ENCODE results near the gene MYL6. TPM values are rescaled to one million over a fixed set of nuclear protein-coding genes. Genes with fewer than 3 reads are reported as not detected.
A peak's percentile ranks its signal among the peaks of the same experiment; 100 is the strongest.

Gene MYL6
- total and polyA plus RNA-seq, 2 donors = 2,051 to 2,137 TPM

DNA sequence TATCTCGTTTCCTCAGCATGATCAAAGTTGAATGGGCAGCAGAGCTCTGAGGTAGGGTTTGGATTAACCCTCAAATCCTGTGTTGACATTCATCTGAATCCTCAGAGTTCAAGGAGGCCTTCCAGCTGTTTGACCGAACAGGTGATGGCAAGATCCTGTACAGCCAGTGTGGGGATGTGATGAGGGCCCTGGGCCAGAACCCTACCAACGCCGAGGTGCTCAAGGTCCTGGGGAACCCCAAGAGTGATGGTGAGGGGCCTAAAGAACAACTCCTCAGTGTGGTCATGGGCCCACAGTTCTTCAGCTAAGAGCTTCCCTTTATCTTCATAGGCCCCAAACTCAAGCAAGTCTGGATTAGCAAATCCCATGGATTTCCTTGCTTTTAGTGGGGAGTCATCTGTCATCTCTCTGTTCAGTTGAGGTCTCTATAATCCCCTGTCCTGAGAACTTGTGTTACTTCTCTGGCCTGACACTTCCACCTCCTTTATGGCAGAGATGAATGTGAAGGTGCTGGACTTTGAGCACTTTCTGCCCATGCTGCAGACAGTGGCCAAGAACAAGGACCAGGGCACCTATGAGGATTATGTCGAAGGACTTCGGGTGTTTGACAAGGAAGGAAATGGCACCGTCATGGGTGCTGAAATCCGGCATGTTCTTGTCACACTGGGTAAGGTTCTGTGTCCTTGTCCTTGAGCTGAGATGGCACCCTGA is 1.5 kb downstream of the MYL6 start:
- WGBS = 78% methylated on average over 8 of the region's 8 CpGs
- Histone ChIP-seq H3K9me3 (ENCODE audit: control insufficient read depth in 2 of 2, insufficient read depth in 1 of 2, low read length in 1 of 2) (no peaks in the 10 kb centered on the region), H3K36me3 (ENCODE audit: control insufficient read depth in 2 of 2, insufficient read depth in 2 of 2, low read length in 1 of 2) (peaks cover 54 to 63% of the 10 kb centered on the region in 2 donors), H3K27me3 (ENCODE audit: control insufficient read depth in 2 of 2, insufficient read depth in 1 of 2, low read length in 1 of 2) (no peaks in the 10 kb centered on the region), H3K4me3 (ENCODE audit: low read length in 2 of 2) (peak overlapping the region; percentile 62 to 88), H3K4me1 (ENCODE audit: control insufficient read depth in 2 of 2, insufficient read depth in 2 of 2, low read length in 2 of 2) (peaks cover 26 to 42% of the 10 kb centered on the region in 2 donors), H3K27ac (ENCODE audit: low read depth in 1 of 2, low read length in 1 of 2) (peak overlapping the region; percentile 91 to 92)
- no peak for DNase-seq (ENCODE audit: low read depth in 6 of 9, low spot score in 9 of 9)

DNA sequence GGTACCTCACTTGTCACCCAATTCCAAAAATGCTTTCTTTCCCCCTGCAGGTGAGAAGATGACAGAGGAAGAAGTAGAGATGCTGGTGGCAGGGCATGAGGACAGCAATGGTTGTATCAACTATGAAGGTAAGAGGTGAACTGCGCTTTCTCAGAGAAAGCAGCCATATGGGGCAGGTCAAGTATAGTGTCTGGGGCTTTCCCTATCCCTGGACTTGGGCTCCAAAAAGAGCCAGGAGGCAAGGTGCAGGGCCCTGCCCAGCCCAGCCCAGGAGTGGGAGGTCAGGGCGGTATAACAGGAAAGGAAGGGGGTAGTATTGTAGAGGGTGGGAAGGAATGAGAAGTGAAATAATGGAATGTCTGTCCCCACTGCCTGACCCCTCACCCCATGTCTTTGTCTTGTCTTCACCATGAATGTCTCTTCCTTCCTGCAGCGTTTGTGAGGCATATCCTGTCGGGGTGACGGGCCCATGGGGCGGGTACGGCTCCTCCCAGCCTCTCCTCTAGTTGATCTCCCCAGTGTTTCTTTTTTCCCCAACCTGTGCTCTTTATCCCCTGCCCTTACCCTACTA is 2.1 kb downstream of the MYL6 start:
- no peaks in the 10 kb centered on the region for H3K9me3 ChIP-seq (ENCODE audit: control insufficient read depth in 2 of 2, insufficient read depth in 1 of 2, low read length in 1 of 2)
- H3K36me3 ChIP-seq (ENCODE audit: control insufficient read depth in 2 of 2, insufficient read depth in 2 of 2, low read length in 1 of 2) = peaks cover 59 to 64% of the 10 kb centered on the region in 2 donors
- peak overlapping the region; percentile 91 to 92 for H3K27ac ChIP-seq (ENCODE audit: low read depth in 1 of 2, low read length in 1 of 2)
- peak overlapping the region; percentile 62 to 88 for H3K4me3 ChIP-seq (ENCODE audit: low read length in 2 of 2)
- H3K27me3 ChIP-seq (ENCODE audit: control insufficient read depth in 2 of 2, insufficient read depth in 1 of 2, low read length in 1 of 2) = no peaks in the 10 kb centered on the region
- H3K4me1 ChIP-seq (ENCODE audit: control insufficient read depth in 2 of 2, insufficient read depth in 2 of 2, low read length in 2 of 2) = peaks cover 26 to 41% of the 10 kb centered on the region in 2 donors
- peak in 4 of 9 donors; percentile 38 to 66 (median 48) for DNase-seq (ENCODE audit: low read depth in 6 of 9, low spot score in 9 of 9)
- WGBS = 46% methylated on average over 7 of the region's 7 CpGs

DNA sequence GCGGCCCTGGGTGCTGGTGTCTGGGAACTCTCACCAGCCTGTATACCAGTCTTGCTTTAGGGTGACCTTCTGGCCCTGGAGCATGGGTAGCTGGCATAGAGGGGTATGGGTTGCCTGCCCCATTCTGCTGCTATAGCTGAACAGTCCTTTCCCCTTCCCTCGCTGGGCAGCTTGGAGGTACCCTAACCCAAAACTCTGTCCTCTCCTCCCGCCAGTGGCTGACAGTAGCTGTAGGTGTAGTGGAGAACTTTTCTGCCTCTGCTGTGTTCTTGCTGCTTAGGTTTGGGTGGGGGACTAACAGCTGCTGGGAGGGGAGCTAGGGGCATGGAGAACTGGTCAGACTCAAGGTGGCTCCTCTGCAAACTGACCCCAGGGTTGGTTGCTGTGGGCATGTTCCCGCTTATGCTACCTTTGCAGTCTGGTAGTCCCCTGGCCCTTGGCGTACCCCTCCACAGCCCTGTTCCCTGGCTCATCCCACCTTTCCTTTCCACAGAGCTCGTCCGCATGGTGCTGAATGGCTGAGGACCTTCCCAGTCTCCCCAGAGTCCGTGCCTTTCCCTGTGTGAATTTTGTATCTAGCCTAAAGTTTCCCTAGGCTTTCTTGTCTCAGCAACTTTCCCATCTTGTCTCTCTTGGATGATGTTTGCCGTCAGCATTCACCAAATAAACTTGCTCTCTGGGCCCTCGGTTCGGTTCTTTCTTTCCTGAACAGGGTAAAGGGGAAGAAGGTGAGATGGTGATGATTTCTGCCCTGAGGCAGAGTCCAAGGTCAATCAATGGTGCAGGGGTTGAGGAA is 2.9 kb downstream of the MYL6 start:
- WGBS = 95% methylated on average over 11 of the region's 11 CpGs
- no peak for DNase-seq (ENCODE audit: low read depth in 6 of 9, low spot score in 9 of 9)
- peaks cover 60 to 68% of the 10 kb centered on the region in 2 donors for H3K36me3 ChIP-seq (ENCODE audit: control insufficient read depth in 2 of 2, insufficient read depth in 2 of 2, low read length in 1 of 2)
- H3K4me3 ChIP-seq (ENCODE audit: low read length in 2 of 2) = peak overlapping the region; percentile 62 to 88
- H3K27ac ChIP-seq (ENCODE audit: low read depth in 1 of 2, low read length in 1 of 2) = peak overlapping the region; percentile 91 to 92
- no peaks in the 10 kb centered on the region for H3K9me3 ChIP-seq (ENCODE audit: control insufficient read depth in 2 of 2, insufficient read depth in 1 of 2, low read length in 1 of 2)
- H3K4me1 ChIP-seq (ENCODE audit: control insufficient read depth in 2 of 2, insufficient read depth in 2 of 2, low read length in 2 of 2) = peaks cover 26 to 41% of the 10 kb centered on the region in 2 donors
- H3K27me3 ChIP-seq (ENCODE audit: control insufficient read depth in 2 of 2, insufficient read depth in 1 of 2, low read length in 1 of 2) = no peaks in the 10 kb centered on the region

- H3K4me3 ChIP-seq (ENCODE audit: low read length in 2 of 2) = no peak overlapping the region
- peak overlapping the region; percentile 32 to 46 for H3K27ac ChIP-seq (ENCODE audit: low read depth in 1 of 2, low read length in 1 of 2)
- WGBS = 93% methylated on average over 10 of the region's 10 CpGs
- no peak for DNase-seq (ENCODE audit: low read depth in 6 of 9, low spot score in 9 of 9)
- peaks cover 63 to 73% of the 10 kb centered on the region in 2 donors for H3K36me3 ChIP-seq (ENCODE audit: control insufficient read depth in 2 of 2, insufficient read depth in 2 of 2, low read length in 1 of 2)
- H3K27me3 ChIP-seq (ENCODE audit: control insufficient read depth in 2 of 2, insufficient read depth in 1 of 2, low read length in 1 of 2) = no peaks in the 10 kb centered on the region
- peaks cover 26 to 41% of the 10 kb centered on the region in 2 donors for H3K4me1 ChIP-seq (ENCODE audit: control insufficient read depth in 2 of 2, insufficient read depth in 2 of 2, low read length in 2 of 2)
- H3K9me3 ChIP-seq (ENCODE audit: control insufficient read depth in 2 of 2, insufficient read depth in 1 of 2, low read length in 1 of 2) = no peaks in the 10 kb centered on the region
These were observed 3.7 kb downstream of the MYL6 start for GRCh38 chr12:56161690-56162351.

DNA sequence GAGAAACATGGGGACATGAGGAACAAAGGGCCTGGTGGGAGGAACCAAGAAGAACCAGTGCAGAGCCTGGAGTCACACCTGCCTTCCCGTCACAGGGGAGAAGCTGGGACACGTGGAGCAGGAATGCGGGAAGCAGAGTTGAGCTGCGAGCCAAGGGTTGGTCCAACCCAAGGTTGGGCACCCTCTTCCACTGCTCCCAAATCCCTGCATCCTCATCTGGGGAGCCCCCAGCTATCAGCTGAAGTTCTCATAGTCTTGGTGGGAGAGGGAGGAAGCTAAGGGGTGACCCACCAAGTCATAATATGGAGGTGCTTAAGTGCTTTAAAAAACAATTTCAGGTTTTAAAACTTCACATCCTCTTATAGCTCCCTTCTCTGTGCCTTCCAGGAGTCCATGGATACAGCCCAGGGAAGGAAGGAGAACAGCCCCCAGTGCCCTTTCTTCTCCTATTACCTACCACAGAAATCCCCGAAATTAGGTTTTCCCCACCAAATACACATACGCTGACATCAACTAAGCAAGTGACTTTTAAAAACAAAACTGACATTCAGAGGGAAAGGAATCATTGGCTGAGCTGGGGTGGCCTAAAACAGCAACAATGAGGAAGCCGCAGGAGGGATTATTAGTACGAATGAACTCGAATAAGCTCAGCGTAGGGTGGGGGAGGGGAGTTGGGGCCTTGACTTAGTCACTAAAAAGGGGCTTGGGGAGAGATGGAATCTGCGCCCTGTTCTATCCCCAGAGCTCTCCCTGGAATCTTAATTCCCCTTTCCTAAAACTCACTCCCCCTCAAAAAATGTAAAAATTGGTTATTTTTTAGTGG is 4.5 kb downstream of the MYL6 start:
- 96% methylated on average over 11 of the region's 11 CpGs for WGBS
- DNase-seq (ENCODE audit: low read depth in 6 of 9, low spot score in 9 of 9) = no peak
- H3K36me3 ChIP-seq (ENCODE audit: control insufficient read depth in 2 of 2, insufficient read depth in 2 of 2, low read length in 1 of 2) = peaks cover 71 to 78% of the 10 kb centered on the region in 2 donors
- no peaks in the 10 kb centered on the region for H3K27me3 ChIP-seq (ENCODE audit: control insufficient read depth in 2 of 2, insufficient read depth in 1 of 2, low read length in 1 of 2)
- H3K4me1 ChIP-seq (ENCODE audit: control insufficient read depth in 2 of 2, insufficient read depth in 2 of 2, low read length in 2 of 2) = peaks cover 22 to 32% of the 10 kb centered on the region in 2 donors
- no peak overlapping the region for H3K4me3 ChIP-seq (ENCODE audit: low read length in 2 of 2)
- no peaks in the 10 kb centered on the region for H3K9me3 ChIP-seq (ENCODE audit: control insufficient read depth in 2 of 2, insufficient read depth in 1 of 2, low read length in 1 of 2)
- H3K27ac ChIP-seq (ENCODE audit: low read depth in 1 of 2, low read length in 1 of 2) = peak overlapping the region in 1 of 2 donors; percentile 38

GRCh38 chr12:56163533-56164344 is 5.6 kb downstream of the MYL6 start:
- Histone ChIP-seq H3K4me1 (ENCODE audit: control insufficient read depth in 2 of 2, insufficient read depth in 2 of 2, low read length in 2 of 2) (peaks cover 22 to 30% of the 10 kb centered on the region in 2 donors), H3K9me3 (ENCODE audit: control insufficient read depth in 2 of 2, insufficient read depth in 1 of 2, low read length in 1 of 2) (no peaks in the 10 kb centered on the region), H3K4me3 (ENCODE audit: low read length in 2 of 2) (no peak overlapping the region), H3K36me3 (ENCODE audit: control insufficient read depth in 2 of 2, insufficient read depth in 2 of 2, low read length in 1 of 2) (peaks cover 77 to 89% of the 10 kb centered on the region in 2 donors), H3K27ac (ENCODE audit: low read depth in 1 of 2, low read length in 1 of 2) (peak overlapping the region in 1 of 2 donors; percentile 20), H3K27me3 (ENCODE audit: control insufficient read depth in 2 of 2, insufficient read depth in 1 of 2, low read length in 1 of 2) (no peaks in the 10 kb centered on the region)
- no peak for DNase-seq (ENCODE audit: low read depth in 6 of 9, low spot score in 9 of 9)
- 98% methylated on average over 11 of the region's 11 CpGs for WGBS

DNA sequence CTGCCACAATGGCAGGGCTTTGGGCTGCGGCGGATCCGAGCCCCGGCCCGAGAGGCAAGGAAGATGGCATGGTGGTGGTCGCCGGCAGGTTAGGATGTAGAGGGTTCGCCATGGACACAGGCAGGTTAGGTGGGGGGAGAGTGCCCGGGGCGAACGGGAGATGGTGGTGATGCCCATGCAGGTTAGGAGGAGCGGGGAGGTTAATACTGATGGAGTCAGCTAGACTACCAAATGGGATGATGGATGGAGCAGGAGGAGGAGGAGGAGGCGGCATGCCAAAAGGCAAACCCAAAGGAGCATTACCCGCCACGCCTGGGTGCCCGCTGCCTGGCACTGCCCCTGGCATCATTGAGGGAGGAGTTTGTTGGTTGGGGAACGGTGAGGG is 6.2 kb downstream of the MYL6 start:
- Histone ChIP-seq H3K9me3 (ENCODE audit: control insufficient read depth in 2 of 2, insufficient read depth in 1 of 2, low read length in 1 of 2) (no peaks in the 10 kb centered on the region), H3K4me3 (ENCODE audit: low read length in 2 of 2) (no peak overlapping the region), H3K27me3 (ENCODE audit: control insufficient read depth in 2 of 2, insufficient read depth in 1 of 2, low read length in 1 of 2) (no peaks in the 10 kb centered on the region), H3K4me1 (ENCODE audit: control insufficient read depth in 2 of 2, insufficient read depth in 2 of 2, low read length in 2 of 2) (peaks cover 20 to 25% of the 10 kb centered on the region in 2 donors), H3K36me3 (ENCODE audit: control insufficient read depth in 2 of 2, insufficient read depth in 2 of 2, low read length in 1 of 2) (peaks cover 83 to 94% of the 10 kb centered on the region in 2 donors), H3K27ac (ENCODE audit: low read depth in 1 of 2, low read length in 1 of 2) (peak overlapping the region in 1 of 2 donors; percentile 20)
- no peak for DNase-seq (ENCODE audit: low read depth in 6 of 9, low spot score in 9 of 9)
- WGBS = 98% methylated on average over 17 of the region's 17 CpGs

- DNase-seq (ENCODE audit: low read depth in 6 of 9, low spot score in 9 of 9) = no peak
- 94% methylated on average over 4 of the region's 4 CpGs for WGBS
- no peak overlapping the region for H3K27ac ChIP-seq (ENCODE audit: low read depth in 1 of 2, low read length in 1 of 2)
These were observed 7.2 kb downstream of the MYL6 start for GRCh38 chr12:56165369-56165768.

More at GRCh38 chr12:56165369-56165768, 7.2 kb downstream of the MYL6 start:
- Histone ChIP-seq H3K4me3 (ENCODE audit: low read length in 2 of 2) (no peak overlapping the region), H3K4me1 (ENCODE audit: control insufficient read depth in 2 of 2, insufficient read depth in 2 of 2, low read length in 2 of 2) (peaks cover 10 to 15% of the 10 kb centered on the region in 2 donors), H3K36me3 (ENCODE audit: control insufficient read depth in 2 of 2, insufficient read depth in 2 of 2, low read length in 1 of 2) (peaks cover 83 to 94% of the 10 kb centered on the region in 2 donors), H3K27me3 (ENCODE audit: control insufficient read depth in 2 of 2, insufficient read depth in 1 of 2, low read length in 1 of 2) (no peaks in the 10 kb centered on the region), H3K9me3 (ENCODE audit: control insufficient read depth in 2 of 2, insufficient read depth in 1 of 2, low read length in 1 of 2) (no peaks in the 10 kb centered on the region)

Measured in thymus (tissue), 11 donors.